ENCODE measurements around the gene RNF40.
"Not testable (repeated sequence)": the region's sequence is repeated elsewhere in the genome, so short reads cannot be mapped to it uniquely, and the experiment has no call there.

RNF40 gene

GRCh38 chr16:30786936-30787612, 25.0 kb downstream of the RNF40 start, which contains the start of gene ZNF629:
Gene ZNF629 (minus strand): TSS chr16:30787205. CDS start chr16:30784482, 2,723 bp downstream.
- peak in 1 of 2 experiments; percentile 66 for DNase-seq
- TF ChIP-seq POLR2A (IDR thresholded peaks at IDR 0.05; ENCODE audit: low read length), result no peak
- TF ChIP-seq GATA1 (IDR thresholded peaks at IDR 0.05; ENCODE audit: low read depth, low read length), result no peak

- DNase-seq, result no peak
- no peak for TF ChIP-seq GATA1 (IDR thresholded peaks at IDR 0.05; ENCODE audit: low read depth, low read length)
- TF ChIP-seq POLR2A (IDR thresholded peaks at IDR 0.05; ENCODE audit: low read length), result no peak
These were observed 25.7 kb downstream of the RNF40 start for GRCh38 chr16:30787613-30788378.

- DNase-seq, result no peak
- TF ChIP-seq POLR2A (IDR thresholded peaks at IDR 0.05; ENCODE audit: low read length) (no peak), GATA1 (IDR thresholded peaks at IDR 0.05; ENCODE audit: low read depth, low read length) (no peak)
These were observed 31.5 kb downstream of the RNF40 start for GRCh38 chr16:30793508-30794069.

DNA sequence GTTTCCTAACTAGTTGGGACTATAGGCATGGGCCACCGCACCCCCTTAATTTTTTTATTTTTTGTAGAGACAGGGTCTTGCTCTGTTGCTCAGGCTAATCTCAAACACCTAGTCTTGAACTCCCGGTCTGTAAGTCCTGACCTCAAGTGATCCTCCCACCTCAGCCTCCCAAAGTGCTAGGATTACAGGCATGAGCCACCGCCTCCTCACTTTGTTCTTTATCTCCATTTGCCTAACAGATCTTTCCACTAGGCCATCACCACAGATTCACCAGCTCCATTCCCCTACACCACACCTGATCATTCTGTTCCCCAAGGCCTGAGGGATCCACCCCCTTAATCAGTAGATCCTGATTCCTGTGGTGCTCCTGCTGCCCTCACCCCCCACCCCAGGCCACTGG, 32.5 kb downstream of the RNF40 start:
- DNase-seq, result no peak
- no peak for TF ChIP-seq POLR2A (IDR thresholded peaks at IDR 0.05; ENCODE audit: low read length)
- no peak for TF ChIP-seq GATA1 (IDR thresholded peaks at IDR 0.05; ENCODE audit: low read depth, low read length)

DNA sequence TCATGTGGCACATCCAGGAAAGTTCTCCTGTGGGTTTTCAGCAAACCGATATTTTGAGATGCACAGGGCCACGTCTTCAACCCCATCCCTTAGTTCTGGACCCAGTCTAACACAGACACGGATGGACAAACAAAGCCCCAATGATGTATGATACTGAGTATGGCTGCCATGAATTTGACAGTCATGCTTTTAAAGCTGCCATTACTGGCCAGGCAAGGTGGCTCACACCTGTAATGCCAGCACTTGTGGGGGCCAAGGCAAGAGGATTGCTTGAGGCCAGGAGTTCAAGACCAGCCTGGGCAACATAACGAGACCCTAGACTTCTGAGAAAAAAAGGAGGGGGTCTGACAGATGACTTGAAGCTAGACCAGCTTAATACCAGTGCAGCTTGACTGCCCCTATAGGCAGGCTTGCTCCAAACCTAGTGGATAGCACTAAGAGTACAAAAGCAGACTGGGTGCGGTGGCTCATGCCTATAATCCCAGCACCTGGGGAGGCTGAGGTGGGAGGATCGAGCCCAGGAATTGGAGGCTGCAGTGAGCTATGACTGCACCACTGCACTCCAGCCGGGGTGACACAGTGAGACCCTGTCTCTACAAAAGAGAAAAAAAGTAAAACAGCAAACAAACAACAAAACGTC, 35.7 kb downstream of the RNF40 start:
- TF ChIP-seq POLR2A (IDR thresholded peaks at IDR 0.05; ENCODE audit: low read length), result no peak
- no peak for TF ChIP-seq GATA1 (IDR thresholded peaks at IDR 0.05; ENCODE audit: low read depth, low read length)
- DNase-seq, result no peak

GRCh38 chr16:30802936-30803335, 40.8 kb downstream of the RNF40 start:
- TF ChIP-seq GATA1 (IDR thresholded peaks at IDR 0.05; ENCODE audit: low read depth, low read length) (no peak), POLR2A (IDR thresholded peaks at IDR 0.05; ENCODE audit: low read length) (no peak)
- DNase-seq, result no peak

DNA sequence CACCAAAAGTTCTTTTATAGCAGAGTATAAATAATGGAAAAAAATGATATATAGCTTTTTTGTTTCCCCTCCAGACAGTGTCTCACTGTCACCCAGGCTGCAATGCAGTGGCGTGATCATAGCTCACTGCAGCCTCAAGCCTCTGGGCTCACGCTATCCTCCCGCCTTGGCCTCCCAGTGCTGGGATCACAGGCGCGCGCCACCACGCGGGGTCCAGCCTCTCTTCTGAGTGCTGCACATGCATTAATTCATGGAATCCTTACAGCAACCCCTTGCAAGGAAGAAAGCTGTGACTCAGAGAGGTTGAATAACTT, 42.9 kb downstream of the RNF40 start:
- DNase-seq, result no peak
- no peak for TF ChIP-seq POLR2A (IDR thresholded peaks at IDR 0.05; ENCODE audit: low read length)
- no peak for TF ChIP-seq GATA1 (IDR thresholded peaks at IDR 0.05; ENCODE audit: low read depth, low read length)

GRCh38 chr16:30805370-30806169, 43.4 kb downstream of the RNF40 start:
- no peak for TF ChIP-seq GATA1 (IDR thresholded peaks at IDR 0.05; ENCODE audit: low read depth, low read length)
- TF ChIP-seq POLR2A (IDR thresholded peaks at IDR 0.05; ENCODE audit: low read length), result peak; percentile 60
- DNase-seq, result peak; percentile 78

GRCh38 chr16:30808146-30808545, 46.0 kb downstream of the RNF40 start:
- no peak for DNase-seq
- no peak for TF ChIP-seq POLR2A (IDR thresholded peaks at IDR 0.05; ENCODE audit: low read length)
- TF ChIP-seq GATA1 (IDR thresholded peaks at IDR 0.05; ENCODE audit: low read depth, low read length), result no peak

- not testable (repeated sequence) for DNase-seq
These were observed 46.8 kb downstream of the RNF40 start for GRCh38 chr16:30808890-30809426.

GRCh38 chr16:30809675-30810074, 47.6 kb downstream of the RNF40 start:
- not testable (repeated sequence) for DNase-seq

- TF ChIP-seq POLR2A (IDR thresholded peaks at IDR 0.05; ENCODE audit: low read length) (no peak), GATA1 (IDR thresholded peaks at IDR 0.05; ENCODE audit: low read depth, low read length) (no peak)
- DNase-seq, result no peak
These were observed 51.7 kb downstream of the RNF40 start for GRCh38 chr16:30813821-30814189.

GRCh38 chr16:30816769-30817168, 54.6 kb downstream of the RNF40 start:
- TF ChIP-seq POLR2A (IDR thresholded peaks at IDR 0.05; ENCODE audit: low read length) (no peak), GATA1 (IDR thresholded peaks at IDR 0.05; ENCODE audit: low read depth, low read length) (no peak)
- no peak for DNase-seq

All from erythroblast (primary cell).